Fibroblast of lung (primary cell): ENCODE data around the gene MGP.

Experiments used
- CTCF ChIP-seq, 2 donors: IDR thresholded peaks in 1 of 2; conservative IDR thresholded peaks in 1 of 2; 1 replicate in 1 of 2; 2 replicates in 1 of 2; pipeline ENCODE4 v1.5.1; 2011 to 2012; ENCODE audit warnings: low read length in 2 of 2, control low read depth in 1 of 2, inconsistent platforms in 1 of 2, low read depth in 1 of 2, mild to moderate bottlenecking in 1 of 2
- EZH2 ChIP-seq: IDR thresholded peaks from 2 replicates; pipeline ENCODE4 v1.5.1; 2012; ENCODE audit warnings: low read length, control low read depth, mild to moderate bottlenecking; ENCODE audit errors: missing control alignments

GRCh38 chr12:14833952-14834351 lies 51.7 kb downstream of the MGP start:
- TF ChIP-seq EZH2 (no peak), CTCF (conservative IDR thresholded peaks at IDR 0.05 in 1 of 2, IDR thresholded peaks at IDR 0.05 in 1 of 2; ENCODE audit: low read depth in 1 of 2, low read length in 2 of 2) (no peak)
